ENCODE measurements around the gene INPP5E.

Gene INPP5E

DNA sequence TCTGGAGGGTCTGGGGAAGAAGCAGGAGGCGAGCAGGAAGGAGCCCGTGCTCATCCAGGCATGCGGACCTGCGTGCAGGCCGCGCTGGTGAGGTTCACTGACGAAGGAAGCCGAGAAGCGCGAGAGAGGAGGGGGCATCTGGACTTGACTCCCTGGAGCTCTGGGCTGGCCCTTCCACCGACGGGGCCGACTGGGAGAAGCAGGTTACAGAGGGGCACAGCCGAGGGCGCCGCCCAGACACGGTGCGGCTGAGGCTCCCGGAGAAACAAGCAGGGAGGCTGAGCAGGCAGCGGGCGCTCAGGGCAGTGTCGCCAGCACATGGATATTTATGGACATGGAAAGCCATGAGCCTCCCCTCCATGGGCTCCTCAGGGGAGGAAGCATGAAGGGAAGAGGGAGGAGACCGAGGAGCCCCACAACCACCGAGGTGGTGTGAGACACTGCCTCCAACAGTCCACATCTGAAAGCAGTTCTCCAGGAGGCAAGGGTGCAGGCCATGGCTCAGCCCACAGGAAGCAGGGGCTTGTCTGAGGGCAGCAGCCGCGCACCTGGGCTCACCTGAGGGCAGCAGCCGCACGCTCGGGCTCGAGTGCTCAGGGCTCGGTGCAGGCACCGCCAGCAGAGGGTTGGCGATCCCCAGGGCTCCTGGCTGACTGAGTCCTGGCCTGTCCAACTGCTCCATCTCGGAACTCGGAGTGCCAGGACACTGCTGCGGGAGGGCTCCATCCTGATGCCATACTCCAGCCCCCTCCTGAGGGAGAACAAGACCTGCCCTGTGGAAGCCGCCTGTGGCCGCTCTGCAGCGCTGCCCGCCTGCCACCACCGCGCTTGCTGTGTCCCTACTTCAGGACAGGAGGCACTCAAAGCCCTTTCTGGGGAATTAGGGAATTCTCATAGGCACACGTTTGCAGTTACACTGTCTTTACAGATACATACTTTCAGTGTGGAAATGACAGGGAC lies 15.7 kb upstream of the INPP5E start:
- no peaks in the 10 kb centered on the region for H3K27me3 ChIP-seq (ENCODE audit: control insufficient read depth, insufficient read depth, low read length)
- H3K9ac ChIP-seq (ENCODE audit: low read depth, low read length), result no peak overlapping the region
- peaks cover 72% of the 10 kb centered on the region for H3K36me3 ChIP-seq (ENCODE audit: control insufficient read depth, insufficient read depth, low read length)
- H3K4me1 ChIP-seq (ENCODE audit: control insufficient read depth, insufficient read depth, low read length), result no peaks in the 10 kb centered on the region
- H3K4me3 ChIP-seq (ENCODE audit: low read depth, low read length), result no peak overlapping the region
- H3K9me3 ChIP-seq (ENCODE audit: control insufficient read depth, insufficient read depth, low read length), result no peaks in the 10 kb centered on the region

DNA sequence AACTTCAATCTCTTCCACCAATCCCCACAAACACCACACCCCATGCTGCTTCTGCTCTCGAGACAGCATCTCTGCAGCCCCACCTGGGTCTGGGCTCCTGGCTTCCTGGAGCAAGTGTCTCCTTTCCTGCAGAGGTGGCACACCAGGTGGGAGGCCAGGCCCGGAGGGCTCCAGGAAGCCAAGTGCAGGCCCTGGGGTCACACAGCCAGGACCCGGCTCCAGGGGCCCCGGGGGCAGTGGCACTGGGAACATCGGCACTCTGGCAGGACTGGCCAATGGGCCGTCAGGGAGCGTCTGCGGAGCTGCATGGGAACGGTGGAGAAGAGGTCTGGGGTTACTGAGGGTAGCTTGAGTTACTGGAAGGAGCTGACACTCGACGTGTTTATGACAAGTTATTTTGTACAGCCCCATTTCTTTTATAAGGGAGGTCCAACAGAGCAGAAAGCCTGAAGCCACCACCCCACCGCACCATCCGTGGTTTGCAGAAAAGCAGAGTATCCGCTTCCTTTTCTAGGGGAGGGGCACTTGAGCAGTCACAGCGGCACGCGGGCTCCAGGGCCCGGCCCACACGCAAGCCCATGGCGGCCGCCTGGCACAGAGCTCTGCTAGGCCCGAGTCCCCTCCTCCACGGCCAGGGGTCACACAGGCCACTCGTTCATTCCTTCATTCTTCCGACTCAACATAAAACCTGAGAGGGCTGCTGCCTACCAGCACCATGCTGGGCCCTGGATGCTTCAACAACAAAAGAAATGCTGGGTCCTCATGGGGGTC lies 14.6 kb upstream of the INPP5E start:
- H3K36me3 ChIP-seq (ENCODE audit: control insufficient read depth, insufficient read depth, low read length), result peaks cover 70% of the 10 kb centered on the region
- no peak overlapping the region for H3K4me3 ChIP-seq (ENCODE audit: low read depth, low read length)
- no peaks in the 10 kb centered on the region for H3K27me3 ChIP-seq (ENCODE audit: control insufficient read depth, insufficient read depth, low read length)
- H3K9me3 ChIP-seq (ENCODE audit: control insufficient read depth, insufficient read depth, low read length), result no peaks in the 10 kb centered on the region
- H3K4me1 ChIP-seq (ENCODE audit: control insufficient read depth, insufficient read depth, low read length), result no peaks in the 10 kb centered on the region
- H3K9ac ChIP-seq (ENCODE audit: low read depth, low read length), result no peak overlapping the region

DNA sequence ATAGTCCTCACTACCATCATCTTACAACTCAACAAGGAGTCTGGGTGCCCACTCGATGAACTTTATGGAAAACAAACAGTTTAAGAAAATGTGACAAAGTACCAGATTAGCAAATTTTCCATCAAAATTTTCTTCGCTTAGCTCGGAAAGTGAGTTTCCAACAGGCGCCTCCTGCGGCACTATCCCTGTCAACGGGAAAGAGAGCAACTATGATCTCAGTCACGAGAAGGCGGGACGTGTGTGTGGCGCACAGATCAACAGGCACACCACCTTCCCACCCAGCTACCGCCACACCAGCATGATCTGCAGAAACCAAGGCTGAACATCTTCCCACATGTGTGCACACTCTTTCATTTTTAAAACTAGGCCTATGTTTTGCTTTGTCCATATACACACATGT lies 13.7 kb upstream of the INPP5E start:
- Histone ChIP-seq H3K9me3 (ENCODE audit: control insufficient read depth, insufficient read depth, low read length) (no peaks in the 10 kb centered on the region), H3K4me3 (ENCODE audit: low read depth, low read length) (no peak overlapping the region), H3K36me3 (ENCODE audit: control insufficient read depth, insufficient read depth, low read length) (peaks cover 67% of the 10 kb centered on the region), H3K27me3 (ENCODE audit: control insufficient read depth, insufficient read depth, low read length) (no peaks in the 10 kb centered on the region), H3K9ac (ENCODE audit: low read depth, low read length) (no peak overlapping the region), H3K4me1 (ENCODE audit: control insufficient read depth, insufficient read depth, low read length) (no peaks in the 10 kb centered on the region)

DNA sequence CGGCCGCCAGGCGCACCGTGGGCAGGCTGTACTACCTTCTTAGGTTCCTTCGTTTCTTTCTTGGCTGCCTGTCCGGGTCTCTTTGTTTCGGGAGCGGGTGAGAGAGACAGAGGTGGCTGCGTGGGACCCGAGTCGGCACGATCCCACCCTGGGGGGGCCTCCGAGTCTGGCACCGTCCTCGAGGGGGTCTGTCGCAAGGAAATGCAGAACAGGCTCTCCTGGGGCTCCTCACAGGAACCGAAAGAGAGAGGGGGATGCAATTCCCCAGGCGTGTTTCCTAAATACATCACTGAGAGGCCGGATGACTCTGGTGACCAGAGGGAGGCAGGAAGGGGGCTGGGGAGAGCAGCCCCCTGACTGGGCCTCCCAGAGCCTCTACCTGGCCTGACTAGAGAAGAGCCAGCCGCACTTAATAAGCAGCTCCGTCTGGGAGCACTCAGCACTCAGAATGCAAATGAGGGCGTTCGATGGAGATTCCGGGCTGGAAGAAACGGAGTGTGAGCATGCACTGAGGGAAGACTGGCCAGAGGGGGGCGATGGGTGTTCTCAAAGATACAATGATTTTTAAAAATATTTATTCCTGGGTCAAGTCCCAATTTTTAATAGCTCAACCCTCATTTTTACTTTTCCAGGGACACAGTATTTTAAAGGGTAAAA lies 11.7 kb upstream of the INPP5E start:
- Histone ChIP-seq H3K36me3 (ENCODE audit: control insufficient read depth, insufficient read depth, low read length) (peaks cover 68% of the 10 kb centered on the region), H3K9ac (ENCODE audit: low read depth, low read length) (no peak overlapping the region), H3K27me3 (ENCODE audit: control insufficient read depth, insufficient read depth, low read length) (no peaks in the 10 kb centered on the region), H3K4me1 (ENCODE audit: control insufficient read depth, insufficient read depth, low read length) (no peaks in the 10 kb centered on the region), H3K4me3 (ENCODE audit: low read depth, low read length) (no peak overlapping the region), H3K9me3 (ENCODE audit: control insufficient read depth, insufficient read depth, low read length) (no peaks in the 10 kb centered on the region)

DNA sequence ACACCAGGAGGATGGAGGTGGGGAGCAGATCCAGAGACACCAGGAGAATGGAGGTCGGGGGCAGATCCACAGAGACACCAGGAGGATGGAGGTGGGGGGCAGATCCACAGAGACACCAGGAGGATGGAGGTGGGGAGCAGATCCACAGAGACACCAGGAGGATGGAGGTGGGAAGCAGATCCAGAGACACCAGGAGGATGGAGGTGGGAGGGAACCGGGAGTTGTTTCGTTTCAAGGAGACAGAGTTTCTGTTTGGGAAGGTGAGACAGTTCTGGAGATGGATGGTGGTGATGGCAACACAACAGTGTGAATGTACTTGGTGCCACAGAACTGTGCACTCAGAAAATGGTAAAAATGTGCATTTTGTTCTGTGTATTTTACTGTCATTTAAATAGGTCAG lies 9.0 kb upstream of the INPP5E start:
- Histone ChIP-seq H3K36me3 (ENCODE audit: control insufficient read depth, insufficient read depth, low read length) (peaks cover 60% of the 10 kb centered on the region), H3K9ac (ENCODE audit: low read depth, low read length) (no peak overlapping the region), H3K4me1 (ENCODE audit: control insufficient read depth, insufficient read depth, low read length) (no peaks in the 10 kb centered on the region), H3K9me3 (ENCODE audit: control insufficient read depth, insufficient read depth, low read length) (no peaks in the 10 kb centered on the region), H3K4me3 (ENCODE audit: low read depth, low read length) (no peak overlapping the region), H3K27me3 (ENCODE audit: control insufficient read depth, insufficient read depth, low read length) (no peaks in the 10 kb centered on the region)

DNA sequence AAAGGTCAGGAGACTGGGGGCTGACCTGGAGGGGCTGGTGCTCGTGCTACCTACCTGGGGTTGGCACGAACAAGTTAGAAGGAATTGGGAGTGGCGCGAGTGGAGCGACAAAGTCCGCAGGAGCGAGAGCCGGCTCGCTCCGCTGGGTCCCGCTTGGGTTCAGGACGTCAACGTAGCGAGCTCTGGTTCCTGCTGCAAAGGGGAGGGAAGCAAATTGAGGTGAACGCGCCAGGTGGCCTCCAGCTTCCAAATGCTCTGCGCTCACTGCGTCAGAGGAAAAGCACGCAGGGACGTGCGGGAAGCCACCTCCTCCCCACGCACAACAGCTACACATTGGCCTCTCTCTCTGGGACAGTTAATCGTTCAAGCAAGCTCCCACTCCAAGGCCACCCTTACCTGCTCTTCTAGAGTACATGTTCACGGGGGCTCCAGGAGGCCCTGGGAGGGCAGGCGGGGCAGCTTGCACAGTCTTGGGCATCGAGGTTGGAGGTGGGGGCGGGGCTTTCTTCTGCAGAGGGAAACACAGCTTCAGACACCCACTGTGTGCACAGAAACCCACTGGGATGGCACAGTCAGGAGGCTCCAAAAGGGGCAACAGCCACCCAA lies 7.6 kb upstream of the INPP5E start:
- H3K9me3 ChIP-seq (ENCODE audit: control insufficient read depth, insufficient read depth, low read length), result no peaks in the 10 kb centered on the region
- H3K9ac ChIP-seq (ENCODE audit: low read depth, low read length), result no peak overlapping the region
- no peaks in the 10 kb centered on the region for H3K4me1 ChIP-seq (ENCODE audit: control insufficient read depth, insufficient read depth, low read length)
- no peak overlapping the region for H3K4me3 ChIP-seq (ENCODE audit: low read depth, low read length)
- no peaks in the 10 kb centered on the region for H3K27me3 ChIP-seq (ENCODE audit: control insufficient read depth, insufficient read depth, low read length)
- peaks cover 68% of the 10 kb centered on the region for H3K36me3 ChIP-seq (ENCODE audit: control insufficient read depth, insufficient read depth, low read length)

DNA sequence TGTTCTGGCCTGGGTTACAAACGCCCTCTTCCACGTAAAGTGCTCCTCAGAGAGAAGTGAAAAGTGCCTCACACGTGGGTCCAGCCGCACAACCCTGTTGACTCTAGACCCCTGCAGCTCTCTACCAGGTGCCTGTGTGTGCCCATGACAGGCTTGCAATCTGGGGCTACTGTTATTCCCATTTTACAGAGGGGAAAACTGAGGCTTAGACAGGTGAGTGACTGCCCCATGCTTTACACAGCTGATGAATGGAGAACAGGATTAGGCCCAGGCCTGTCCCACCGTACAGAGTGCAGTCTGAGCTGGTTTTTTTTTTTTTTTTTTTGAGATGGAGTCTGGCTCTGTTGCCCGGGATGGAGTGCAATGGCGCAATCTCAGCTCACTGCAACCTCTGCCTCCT lies 6.2 kb upstream of the INPP5E start:
- no peaks in the 10 kb centered on the region for H3K27me3 ChIP-seq (ENCODE audit: control insufficient read depth, insufficient read depth, low read length)
- no peak overlapping the region for H3K4me3 ChIP-seq (ENCODE audit: low read depth, low read length)
- H3K9me3 ChIP-seq (ENCODE audit: control insufficient read depth, insufficient read depth, low read length), result no peaks in the 10 kb centered on the region
- H3K4me1 ChIP-seq (ENCODE audit: control insufficient read depth, insufficient read depth, low read length), result no peaks in the 10 kb centered on the region
- no peak overlapping the region for H3K9ac ChIP-seq (ENCODE audit: low read depth, low read length)
- peaks cover 73% of the 10 kb centered on the region for H3K36me3 ChIP-seq (ENCODE audit: control insufficient read depth, insufficient read depth, low read length)

DNA sequence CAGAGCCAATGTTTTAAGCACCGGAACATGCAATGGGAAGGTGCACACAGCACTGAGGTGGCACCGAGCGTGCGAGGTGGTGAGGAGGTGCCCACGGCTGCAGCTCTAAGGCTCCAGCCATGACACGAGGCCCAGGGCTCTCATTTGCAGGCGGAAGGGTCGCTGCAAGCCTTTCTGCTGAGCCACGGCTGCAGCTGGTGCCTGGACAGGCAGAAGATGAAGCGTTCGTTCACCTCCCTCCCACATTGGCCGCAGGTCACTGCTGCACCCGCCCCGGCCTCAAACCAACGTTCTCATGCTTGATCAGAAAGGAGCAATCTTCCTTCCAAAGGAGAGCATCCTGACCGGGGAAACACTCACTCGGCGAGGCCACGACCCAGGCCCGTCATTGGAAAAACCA lies 4.5 kb upstream of the INPP5E start:
- peaks cover 64% of the 10 kb centered on the region for H3K36me3 ChIP-seq (ENCODE audit: control insufficient read depth, insufficient read depth, low read length)

DNA sequence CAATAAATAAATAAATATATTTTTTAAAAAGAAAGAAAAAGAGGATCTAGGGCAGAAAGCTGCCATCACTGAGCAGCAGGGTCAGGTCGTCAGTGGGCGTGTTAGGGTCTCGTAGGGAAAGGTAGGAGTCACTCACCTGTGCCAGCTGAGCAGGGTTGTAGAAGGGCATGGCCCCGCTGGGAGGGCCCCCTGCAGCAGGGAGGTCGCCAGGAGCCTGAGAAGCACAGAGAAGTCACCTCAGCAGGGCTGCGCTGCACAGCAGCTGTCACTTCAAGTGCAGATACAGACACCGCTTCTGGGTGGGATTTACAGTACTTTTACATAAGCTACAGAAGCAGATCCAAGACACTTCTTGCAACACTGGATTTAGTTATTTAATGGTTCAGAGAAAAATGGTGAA lies 4.0 kb upstream of the INPP5E start:
- no peak overlapping the region for H3K9ac ChIP-seq (ENCODE audit: low read depth, low read length)
- no peaks in the 10 kb centered on the region for H3K27me3 ChIP-seq (ENCODE audit: control insufficient read depth, insufficient read depth, low read length)
- no peaks in the 10 kb centered on the region for H3K4me1 ChIP-seq (ENCODE audit: control insufficient read depth, insufficient read depth, low read length)
- H3K4me3 ChIP-seq (ENCODE audit: low read depth, low read length), result no peak overlapping the region
- H3K36me3 ChIP-seq (ENCODE audit: control insufficient read depth, insufficient read depth, low read length), result peaks cover 62% of the 10 kb centered on the region
- no peaks in the 10 kb centered on the region for H3K9me3 ChIP-seq (ENCODE audit: control insufficient read depth, insufficient read depth, low read length)

More for the DNA sequence above, 4.5 kb upstream of the INPP5E start:
- no peak overlapping the region for H3K9ac ChIP-seq (ENCODE audit: low read depth, low read length)
- H3K9me3 ChIP-seq (ENCODE audit: control insufficient read depth, insufficient read depth, low read length), result no peaks in the 10 kb centered on the region
- no peak overlapping the region for H3K4me3 ChIP-seq (ENCODE audit: low read depth, low read length)
- no peaks in the 10 kb centered on the region for H3K4me1 ChIP-seq (ENCODE audit: control insufficient read depth, insufficient read depth, low read length)
- no peaks in the 10 kb centered on the region for H3K27me3 ChIP-seq (ENCODE audit: control insufficient read depth, insufficient read depth, low read length)

DNA sequence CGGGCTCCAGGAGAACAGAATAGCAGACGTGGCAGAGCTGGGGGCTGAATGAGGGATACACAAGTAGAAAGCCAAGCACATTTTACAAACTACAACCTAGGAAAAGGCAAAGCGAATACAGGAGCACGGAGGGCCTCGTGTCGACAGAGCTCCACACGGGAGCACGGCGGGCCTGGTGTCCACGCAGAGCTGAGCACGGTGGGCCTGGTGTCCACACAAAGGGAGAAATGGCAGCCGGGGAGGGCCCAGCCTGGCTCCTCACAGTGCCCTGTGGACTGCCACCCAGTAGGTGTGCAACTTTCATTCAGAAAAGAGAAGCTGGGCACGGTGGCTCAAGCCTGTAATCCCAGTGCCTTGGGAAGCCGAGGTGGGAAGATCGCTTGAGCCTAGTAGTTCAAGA lies 3.4 kb upstream of the INPP5E start:
- no peak overlapping the region for H3K9ac ChIP-seq (ENCODE audit: low read depth, low read length)
- H3K27me3 ChIP-seq (ENCODE audit: control insufficient read depth, insufficient read depth, low read length), result no peaks in the 10 kb centered on the region
- H3K36me3 ChIP-seq (ENCODE audit: control insufficient read depth, insufficient read depth, low read length), result peaks cover 57% of the 10 kb centered on the region
- H3K4me3 ChIP-seq (ENCODE audit: low read depth, low read length), result no peak overlapping the region
- no peaks in the 10 kb centered on the region for H3K4me1 ChIP-seq (ENCODE audit: control insufficient read depth, insufficient read depth, low read length)
- no peaks in the 10 kb centered on the region for H3K9me3 ChIP-seq (ENCODE audit: control insufficient read depth, insufficient read depth, low read length)

DNA sequence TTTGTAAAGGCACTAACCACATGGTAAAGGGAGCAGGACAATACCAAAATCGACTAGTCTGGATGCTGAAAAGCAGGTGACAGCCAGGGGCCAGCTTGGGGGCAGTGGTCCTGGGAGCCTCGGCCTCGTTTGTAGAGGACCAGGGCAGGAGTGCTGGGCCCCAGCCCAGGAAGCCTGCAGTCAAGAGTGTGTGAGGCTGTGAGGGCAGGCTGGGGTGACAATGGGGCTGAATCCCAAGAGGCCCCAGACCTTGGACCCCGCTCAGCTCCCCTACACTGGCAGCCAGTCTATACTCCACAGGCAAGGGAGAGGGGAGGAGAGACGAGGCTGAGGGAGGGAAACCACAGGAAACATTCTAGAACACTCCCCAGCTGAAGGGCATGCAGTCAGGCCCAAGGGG lies 2.6 kb upstream of the INPP5E start:
- H3K4me3 ChIP-seq (ENCODE audit: low read depth, low read length), result no peak overlapping the region
- peaks cover 52% of the 10 kb centered on the region for H3K36me3 ChIP-seq (ENCODE audit: control insufficient read depth, insufficient read depth, low read length)
- no peaks in the 10 kb centered on the region for H3K27me3 ChIP-seq (ENCODE audit: control insufficient read depth, insufficient read depth, low read length)
- H3K9ac ChIP-seq (ENCODE audit: low read depth, low read length), result no peak overlapping the region
- no peaks in the 10 kb centered on the region for H3K9me3 ChIP-seq (ENCODE audit: control insufficient read depth, insufficient read depth, low read length)
- H3K4me1 ChIP-seq (ENCODE audit: control insufficient read depth, insufficient read depth, low read length), result no peaks in the 10 kb centered on the region

All from iPS-15b (cell line).